SK-N-SH treated with all-trans-retinoic acid at 6 μM for 48 hours (cell line): ENCODE results near the gene FCHO1.

ENCODE experiments used
- ATAC-seq: fragments of 200-7000 bp; cut with Tn5 transposase; 3 replicates; pipeline ENCODE4 v1.9.1; 2020; ENCODE audit warnings: mild to moderate bottlenecking, moderate library complexity
- ARNTL ChIP-seq: fragments of 450-650 bp; formaldehyde crosslinking; IDR thresholded peaks from 2 replicates; pipeline ENCODE4 v1.5.0; 2020; ENCODE audit warnings: low read depth, mild to moderate bottlenecking, moderate library complexity, borderline replicate concordance
- CREB5 ChIP-seq: fragments of 250-450 bp; sonication (Bioruptor Pico); IDR thresholded peaks from 2 replicates; pipeline ENCODE4 v1.5.1; 2020; ENCODE audit warnings: low read depth, mild to moderate bottlenecking, moderate library complexity
- CSDC2 ChIP-seq: fragments of 250-450 bp; sonication (Bioruptor Pico); IDR thresholded peaks from 2 replicates; pipeline ENCODE4 v1.5.0; 2020; ENCODE audit warnings: mild to moderate bottlenecking, moderate library complexity
- CSRNP3 ChIP-seq: fragments of 250-450 bp; sonication (Bioruptor Pico); IDR thresholded peaks from 2 replicates; pipeline ENCODE4 v1.5.1; 2021; ENCODE audit warnings: mild to moderate bottlenecking, moderate library complexity
- ESRRG ChIP-seq: fragments of 250-450 bp; sonication (Bioruptor Pico); IDR thresholded peaks from 2 replicates; pipeline ENCODE4 v1.6.1; 2021; ENCODE audit warnings: mild to moderate bottlenecking
- GLIS3 ChIP-seq: fragments of 250-450 bp; sonication (Bioruptor Pico); IDR thresholded peaks from 2 replicates; pipeline ENCODE4 v1.5.0; 2020; ENCODE audit warnings: mild to moderate bottlenecking, moderate library complexity
- ISL1 ChIP-seq: fragments of 250-450 bp; sonication (Bioruptor Pico); IDR thresholded peaks from 2 replicates; pipeline ENCODE4 v2.1.2; 2022; ENCODE audit warnings: mild to moderate bottlenecking, moderate library complexity
- OSR1 ChIP-seq: fragments of 250-450 bp; sonication (Bioruptor Pico); IDR thresholded peaks from 2 replicates; pipeline ENCODE4 v1.8.0; 2022; ENCODE audit warnings: moderate library complexity, mild to moderate bottlenecking, inconsistent platforms
- POU6F1 ChIP-seq: fragments of 250-450 bp; sonication (Bioruptor Pico); IDR thresholded peaks from 2 replicates; pipeline ENCODE4 v1.8.0; 2021; ENCODE audit warnings: low read depth, mild to moderate bottlenecking, moderate library complexity, borderline replicate concordance
- PPARA ChIP-seq: fragments of 250-450 bp; sonication (Bioruptor Pico); IDR thresholded peaks from 2 replicates; pipeline ENCODE4 v1.5.0; 2020; ENCODE audit warnings: mild to moderate bottlenecking, borderline replicate concordance
- RARB ChIP-seq: fragments of 250-450 bp; sonication (Bioruptor Pico); IDR thresholded peaks from 2 replicates; pipeline ENCODE4 v1.8.0; 2021; ENCODE audit warnings: mild to moderate bottlenecking, moderate library complexity
- SNAI2 ChIP-seq: fragments of 250-450 bp; sonication (Bioruptor Pico); IDR thresholded peaks from 2 replicates; pipeline ENCODE4 v1.5.0; 2020; ENCODE audit warnings: mild to moderate bottlenecking, moderate library complexity
- TCF4 ChIP-seq: fragments of 250-450 bp; sonication (Bioruptor Pico); IDR thresholded peaks from 2 replicates; pipeline ENCODE4 v1.8.0; 2021; ENCODE audit warnings: mild to moderate bottlenecking, moderate library complexity, borderline replicate concordance
- TOX ChIP-seq: fragments of 250-450 bp; sonication (Bioruptor Pico); IDR thresholded peaks from 2 replicates; pipeline ENCODE4 v1.8.0; 2021; ENCODE audit warnings: mild to moderate bottlenecking, moderate library complexity, borderline replicate concordance
- TSHZ2 ChIP-seq: fragments of 250-450 bp; sonication (Bioruptor Pico); IDR thresholded peaks from 2 replicates; pipeline ENCODE4 v1.5.0; 2020; ENCODE audit warnings: mild to moderate bottlenecking, moderate library complexity
- ZC3H10 ChIP-seq: fragments of 250-450 bp; sonication (Bioruptor Pico); IDR thresholded peaks from 2 replicates; pipeline ENCODE4 v1.5.1; 2021; ENCODE audit warnings: mild to moderate bottlenecking, moderate library complexity
- ZFP3 ChIP-seq: fragments of 250-450 bp; sonication (Bioruptor Pico); IDR thresholded peaks from 2 replicates; pipeline ENCODE4 v1.5.0; 2020; ENCODE audit warnings: mild to moderate bottlenecking, moderate library complexity
- ZFP30 ChIP-seq: fragments of 450-650 bp; formaldehyde crosslinking; IDR thresholded peaks from 2 replicates; pipeline ENCODE4 v1.5.0; 2022; ENCODE audit warnings: mild to moderate bottlenecking, moderate library complexity
- ZNF565 ChIP-seq: fragments of 450-650 bp; formaldehyde crosslinking; conservative IDR thresholded peaks from 2 replicates; pipeline ENCODE4 v1.5.0; 2020; ENCODE audit warnings: low read depth, mild to moderate bottlenecking, moderate library complexity
- ZNF70 ChIP-seq: fragments of 450-650 bp; formaldehyde crosslinking; IDR thresholded peaks from 2 replicates; pipeline ENCODE4 v1.5.0; 2020; ENCODE audit warnings: mild to moderate bottlenecking, moderate library complexity
- ZNF8 ChIP-seq: fragments of 450-650 bp; formaldehyde crosslinking; IDR thresholded peaks from 2 replicates; pipeline ENCODE4 v1.5.0; 2020; ENCODE audit warnings: mild to moderate bottlenecking, moderate library complexity

Gene FCHO1

GRCh38 chr19:17751103-17751911 lies at the start of gene FCHO1:
Gene FCHO1 (plus strand): TSS chr19:17751477. CDS start chr19:17755165, 3,688 bp downstream.
- no peak for ATAC-seq
- no peak for TF ChIP-seq ZFP30
- no peak for TF ChIP-seq POU6F1
- TF ChIP-seq ZFP3 (CRISPR knock-in tag): no peak
- TF ChIP-seq PPARA (CRISPR knock-in tag): no peak
- no peak for TF ChIP-seq ESRRG (CRISPR knock-in tag)
- no peak for TF ChIP-seq ARNTL
- no peak for TF ChIP-seq SNAI2 (CRISPR knock-in tag)

- ATAC-seq: peak; percentile 89
These were observed 47.3 kb upstream of the FCHO1 start for GRCh38 chr19:17703824-17704463.

GRCh38 chr19:17706750-17707181 lies 44.5 kb upstream of the FCHO1 start:
- peak; percentile 70 for ATAC-seq
- TF ChIP-seq RARB (CRISPR knock-in tag) (no peak), ZNF70 (CRISPR knock-in tag) (no peak), CSDC2 (no peak), PPARA (CRISPR knock-in tag) (no peak), TSHZ2 (CRISPR knock-in tag) (no peak), ISL1 (CRISPR knock-in tag) (no peak), TCF4 (CRISPR knock-in tag) (no peak), ZFP30 (no peak), TOX (CRISPR knock-in tag) (no peak), ZC3H10 (CRISPR knock-in tag) (no peak), ZNF8 (CRISPR knock-in tag) (no peak), SNAI2 (CRISPR knock-in tag) (no peak), CSRNP3 (CRISPR knock-in tag) (no peak), ZNF565 (no peak), CREB5 (CRISPR knock-in tag) (no peak)

More at GRCh38 chr19:17703824-17704463, 47.3 kb upstream of the FCHO1 start:
- TF ChIP-seq OSR1 (CRISPR knock-in tag) (no peak), ZFP30 (no peak), ZNF8 (CRISPR knock-in tag) (no peak)

- TF ChIP-seq ZC3H10 (CRISPR knock-in tag) (no peak), GLIS3 (CRISPR knock-in tag) (no peak), ZNF70 (CRISPR knock-in tag) (no peak)
- ATAC-seq: no peak
These were observed 39.4 kb upstream of the FCHO1 start for GRCh38 chr19:17711851-17712250.
